GM18861 (cell line): ENCODE results near the gene PARN.
"Not testable (repeated sequence)": the region's sequence is repeated elsewhere in the genome, so short reads cannot be mapped to it uniquely, and the experiment has no call there.

Source experiments
- ATAC-seq: cut with Tn5 transposase; IDR thresholded peaks from one replicate; pipeline ENCODE4 v1.9.1; 2021; ENCODE audit not compliant: unreplicated experiment

PARN gene

DNA sequence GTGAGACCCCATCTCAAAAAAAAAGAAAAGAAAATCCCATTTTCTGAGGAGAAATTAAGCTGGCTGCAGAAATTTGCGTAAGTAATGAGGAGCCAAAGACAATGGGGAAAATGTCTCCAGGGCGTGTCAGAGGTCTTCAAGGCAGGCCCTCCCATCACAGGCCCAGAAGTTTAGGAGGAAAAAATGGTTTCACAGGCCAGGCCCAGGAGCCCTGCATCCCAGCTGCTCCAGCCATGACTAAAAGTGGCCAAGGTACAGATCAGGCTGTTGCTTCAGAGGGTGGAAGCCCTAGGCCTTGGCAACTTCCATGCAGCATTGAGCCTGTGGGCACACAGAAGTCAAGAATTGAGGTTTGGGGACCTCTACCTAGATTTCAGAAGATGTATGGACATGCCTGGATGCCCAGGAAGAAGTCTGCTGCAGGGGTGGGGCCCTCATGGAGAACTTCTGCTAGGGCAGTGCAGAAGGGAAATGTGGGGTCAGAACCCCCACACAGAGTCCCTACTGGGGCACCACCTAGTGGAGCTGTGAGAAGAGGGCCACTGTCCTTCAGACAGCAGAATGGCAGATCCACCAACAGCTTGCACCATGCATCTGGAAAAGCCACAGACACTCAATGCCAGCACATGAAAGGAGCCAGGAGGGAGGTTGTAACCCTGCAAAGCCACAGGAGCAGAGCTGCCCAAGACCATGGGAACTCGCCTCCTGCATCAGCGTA, 55.2 kb downstream of the PARN start:
- ATAC-seq: not testable (repeated sequence)

DNA sequence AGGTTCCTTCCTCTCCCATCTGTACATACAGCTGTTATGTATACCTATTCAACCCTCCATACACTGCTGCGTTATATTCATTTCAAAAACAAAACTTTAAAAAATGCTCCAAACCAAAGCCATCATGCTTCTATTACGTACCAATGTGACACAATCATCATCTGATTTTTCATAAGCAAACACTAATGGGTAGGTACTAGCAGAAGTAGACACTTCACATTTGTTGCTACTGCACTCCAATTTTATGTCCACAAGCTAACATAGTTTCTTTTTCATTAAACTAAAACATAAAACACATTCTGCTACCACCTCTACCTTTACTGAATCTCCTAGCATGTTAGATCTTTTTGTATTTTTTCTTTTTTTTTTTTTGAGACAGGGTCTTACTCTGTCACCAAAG, 57.5 kb downstream of the PARN start:
- no peak for ATAC-seq

DNA sequence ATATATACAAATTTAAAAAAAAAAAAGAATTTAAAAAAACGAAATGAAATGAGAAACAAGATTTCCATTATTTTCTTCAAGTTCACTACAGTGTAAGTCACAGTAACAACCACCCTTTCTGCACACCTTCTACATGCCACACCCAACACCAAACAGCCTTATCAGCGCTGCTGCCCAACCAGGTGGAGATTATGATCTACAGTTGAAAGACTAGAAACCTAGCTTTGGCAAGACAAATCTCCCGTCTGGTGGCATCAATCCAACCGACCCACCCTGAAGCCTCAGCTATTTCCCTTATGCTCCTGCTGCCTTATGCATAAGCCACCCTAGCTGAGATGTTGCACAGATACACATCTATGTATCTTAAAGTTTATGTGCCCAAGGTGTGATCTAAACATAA, 60.8 kb downstream of the PARN start:
- no peak for ATAC-seq

DNA sequence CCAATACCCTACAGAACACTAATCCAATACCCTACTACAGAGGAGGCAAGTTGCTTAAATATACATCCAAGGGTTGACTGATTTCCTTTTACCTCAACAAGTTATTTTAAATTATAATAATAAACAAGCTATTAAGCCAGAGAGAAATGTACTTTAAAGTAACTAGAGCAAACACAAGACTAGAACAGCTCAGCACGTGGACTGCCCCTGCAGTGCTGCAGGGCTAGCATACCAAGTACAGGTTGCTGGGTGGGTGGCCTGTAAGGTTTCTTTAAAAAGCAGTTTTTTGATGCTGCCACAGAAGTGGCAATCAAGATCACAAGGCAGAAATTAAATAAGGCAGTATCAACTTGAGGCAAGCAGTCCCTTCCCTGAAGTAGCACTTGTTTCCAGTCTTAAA, 63.5 kb downstream of the PARN start:
- no peak for ATAC-seq

DNA sequence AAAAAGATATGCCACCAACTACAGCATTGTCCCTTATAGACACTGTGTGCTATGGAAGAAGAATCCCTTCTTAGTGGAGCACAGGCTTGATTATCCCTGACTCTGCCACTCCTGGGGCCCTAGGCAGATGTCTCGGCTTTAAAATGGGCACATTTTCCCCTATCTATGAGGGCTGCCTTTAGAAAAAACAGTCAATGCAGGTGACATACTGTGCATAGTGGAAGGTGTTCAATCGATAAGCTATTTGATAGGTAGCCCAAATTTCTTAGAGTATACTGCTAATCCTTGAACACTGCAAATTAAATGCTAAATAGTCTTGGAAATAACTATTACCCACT, 64.4 kb downstream of the PARN start:
- no peak for ATAC-seq

DNA sequence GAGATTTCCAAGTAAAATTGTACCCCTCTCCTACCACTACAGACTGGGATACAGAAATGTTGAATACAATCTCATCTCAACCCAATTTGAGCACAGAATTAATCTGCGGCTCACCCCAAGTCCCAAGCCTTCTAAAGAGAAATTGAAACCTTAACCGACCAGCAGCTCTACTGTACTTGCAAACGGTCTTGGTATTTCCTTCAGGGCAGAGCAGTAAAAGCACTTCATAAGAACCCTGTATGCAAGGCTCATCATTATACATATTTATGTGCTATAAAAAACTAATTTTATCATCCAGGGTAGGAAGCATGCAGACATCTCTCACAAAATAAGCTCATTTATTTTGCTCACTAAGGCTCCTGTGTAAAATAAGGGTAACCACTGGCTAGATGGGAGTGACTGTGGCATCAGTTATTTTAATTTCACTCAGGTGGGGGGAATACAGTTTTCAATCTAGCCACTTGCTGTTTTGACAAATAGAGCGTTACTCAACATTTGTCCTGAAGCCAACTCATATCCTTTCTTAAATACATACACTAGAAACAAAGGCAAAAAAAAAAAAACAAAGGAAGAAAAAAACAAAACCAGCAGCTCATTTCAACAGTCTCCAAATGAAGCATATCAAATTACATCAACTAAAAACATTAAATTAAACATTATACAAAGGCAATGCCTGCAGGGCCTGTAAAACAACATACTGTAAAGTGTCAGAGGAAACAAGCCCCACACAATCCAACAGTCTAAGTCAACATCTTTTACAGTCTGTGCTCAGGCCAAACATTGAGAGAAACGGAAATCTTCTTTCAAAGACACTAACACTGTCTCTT, 65.0 kb downstream of the PARN start:
- ATAC-seq: no peak

DNA sequence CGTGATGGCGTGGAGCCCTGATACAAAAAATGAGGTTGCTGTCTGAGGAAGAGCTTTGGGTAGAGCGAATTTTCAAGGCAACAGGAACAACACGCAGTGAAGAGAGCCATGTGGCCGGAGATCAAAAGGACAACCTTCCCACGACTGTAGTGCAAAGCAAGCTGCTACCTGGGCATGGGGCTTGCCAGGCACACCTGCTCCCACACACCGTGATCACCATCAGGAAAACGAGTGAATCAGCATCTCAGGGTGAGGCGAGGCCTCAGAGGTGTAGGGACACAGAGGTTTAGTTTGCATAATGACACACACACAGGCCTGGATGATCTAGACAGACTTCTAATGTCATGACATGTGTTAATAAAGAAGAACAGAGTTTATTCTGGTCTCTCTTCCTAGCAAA, 65.7 kb downstream of the PARN start:
- ATAC-seq: no peak

DNA sequence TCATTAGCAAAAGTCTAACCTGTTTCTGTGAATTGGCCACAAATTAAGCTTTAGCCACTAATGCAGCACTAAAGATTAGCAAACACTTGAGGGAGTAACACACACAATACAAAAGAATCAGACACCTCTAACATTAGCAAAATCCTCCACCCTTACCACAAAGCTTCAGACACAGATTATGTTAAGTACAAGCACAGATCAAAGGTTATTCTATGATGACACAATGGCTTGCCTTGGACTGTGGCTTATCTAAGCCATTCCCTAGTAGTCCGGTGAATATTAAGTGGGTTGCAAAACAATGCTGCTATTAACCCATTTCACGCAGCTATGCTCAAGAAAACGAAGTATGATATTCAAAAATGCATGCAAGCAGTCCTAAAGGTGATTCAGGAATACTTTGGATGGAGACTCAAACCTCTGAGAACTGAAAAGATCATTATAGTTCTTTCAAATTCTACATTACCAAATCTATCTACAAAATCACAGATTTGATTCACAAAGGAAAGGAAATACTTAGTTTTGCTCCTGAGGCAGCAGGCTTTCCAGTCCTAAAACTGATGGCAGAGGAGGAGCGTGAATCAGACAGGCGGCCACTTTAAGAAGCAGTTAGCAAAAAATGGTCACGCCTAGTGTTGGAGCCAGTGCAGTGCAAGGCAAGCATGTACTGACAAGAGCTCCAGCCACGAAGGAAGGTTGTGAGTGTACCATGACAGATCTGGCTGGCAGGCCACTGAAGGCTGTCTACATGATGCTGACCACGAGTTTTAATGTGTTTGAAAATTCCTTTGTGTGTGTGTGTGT, 67.2 kb downstream of the PARN start:
- no peak for ATAC-seq

DNA sequence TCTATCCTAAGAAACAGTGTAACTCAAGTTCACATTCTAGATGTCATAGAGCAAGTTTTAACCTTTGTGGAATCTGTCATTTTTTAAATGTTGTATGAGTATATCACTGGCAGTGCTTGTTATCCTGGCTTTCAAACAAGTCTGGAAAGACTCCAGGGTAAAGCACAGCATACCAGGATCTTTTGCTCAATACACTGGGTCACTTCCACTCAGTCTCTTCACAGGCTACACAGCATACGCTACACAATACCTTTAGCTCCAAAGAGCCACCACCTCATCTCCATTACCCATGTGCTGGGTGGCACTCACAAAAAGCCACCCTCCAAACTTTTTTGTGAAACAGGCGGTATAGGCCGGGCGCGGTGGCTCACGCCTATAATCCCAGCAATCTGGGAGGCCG, 69.5 kb downstream of the PARN start:
- no peak for ATAC-seq

DNA sequence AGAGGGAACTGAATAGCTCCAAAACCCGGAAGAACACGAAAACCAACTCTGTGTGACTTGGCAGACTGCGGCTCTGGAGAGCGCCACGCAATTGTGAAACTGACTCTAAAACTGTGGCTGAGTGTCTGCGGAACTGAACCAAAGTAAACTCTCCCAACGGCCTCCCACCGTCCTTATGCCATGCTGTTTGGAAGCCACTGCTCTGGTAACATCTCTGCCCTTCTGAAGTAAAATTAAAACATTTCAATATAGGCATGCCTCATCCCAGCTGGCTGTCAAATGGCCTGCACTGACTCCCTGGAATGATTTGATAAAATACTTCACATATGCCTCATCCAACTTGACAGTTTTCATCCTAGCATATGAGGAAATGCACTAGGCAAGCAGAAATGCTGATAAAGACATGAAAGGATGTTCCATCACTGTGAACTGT, 70.2 kb downstream of the PARN start:
- ATAC-seq: no peak

DNA sequence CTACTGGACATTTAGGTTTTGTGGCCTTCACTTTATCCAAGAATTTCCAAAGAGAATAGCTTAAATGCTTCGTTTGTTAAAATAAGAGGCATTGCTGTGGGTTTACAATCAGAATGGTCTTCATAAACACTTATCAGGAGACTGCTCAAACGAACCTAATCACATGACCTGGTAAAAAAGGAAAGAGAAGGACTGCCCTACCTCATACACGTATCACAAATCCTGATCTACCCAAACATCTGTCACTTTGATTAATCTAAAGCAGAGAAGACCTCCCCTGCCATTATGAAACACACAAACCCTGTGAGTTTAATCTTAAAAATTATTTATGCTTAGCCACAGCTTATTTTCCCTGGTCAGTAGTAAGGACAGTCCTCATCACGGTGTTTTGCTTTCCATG, 76.6 kb downstream of the PARN start:
- no peak for ATAC-seq

DNA sequence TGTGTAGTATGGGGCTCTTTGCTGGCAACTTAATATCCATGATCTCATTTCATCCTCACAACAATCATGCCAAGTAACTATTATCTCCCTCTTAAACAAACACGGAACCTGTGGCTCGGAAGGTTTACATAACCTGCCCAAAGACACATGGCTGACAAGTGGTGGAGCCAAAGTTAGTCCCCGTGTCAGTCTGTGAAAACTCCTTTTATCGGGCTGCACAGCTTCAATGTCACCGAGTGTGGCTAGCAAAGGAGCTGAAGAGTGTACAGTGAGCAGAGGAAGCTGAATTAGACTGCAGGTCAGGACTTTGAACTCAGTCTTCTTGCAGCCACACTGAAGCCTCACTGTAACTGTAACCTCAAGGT, 80.3 kb downstream of the PARN start:
- no peak for ATAC-seq

DNA sequence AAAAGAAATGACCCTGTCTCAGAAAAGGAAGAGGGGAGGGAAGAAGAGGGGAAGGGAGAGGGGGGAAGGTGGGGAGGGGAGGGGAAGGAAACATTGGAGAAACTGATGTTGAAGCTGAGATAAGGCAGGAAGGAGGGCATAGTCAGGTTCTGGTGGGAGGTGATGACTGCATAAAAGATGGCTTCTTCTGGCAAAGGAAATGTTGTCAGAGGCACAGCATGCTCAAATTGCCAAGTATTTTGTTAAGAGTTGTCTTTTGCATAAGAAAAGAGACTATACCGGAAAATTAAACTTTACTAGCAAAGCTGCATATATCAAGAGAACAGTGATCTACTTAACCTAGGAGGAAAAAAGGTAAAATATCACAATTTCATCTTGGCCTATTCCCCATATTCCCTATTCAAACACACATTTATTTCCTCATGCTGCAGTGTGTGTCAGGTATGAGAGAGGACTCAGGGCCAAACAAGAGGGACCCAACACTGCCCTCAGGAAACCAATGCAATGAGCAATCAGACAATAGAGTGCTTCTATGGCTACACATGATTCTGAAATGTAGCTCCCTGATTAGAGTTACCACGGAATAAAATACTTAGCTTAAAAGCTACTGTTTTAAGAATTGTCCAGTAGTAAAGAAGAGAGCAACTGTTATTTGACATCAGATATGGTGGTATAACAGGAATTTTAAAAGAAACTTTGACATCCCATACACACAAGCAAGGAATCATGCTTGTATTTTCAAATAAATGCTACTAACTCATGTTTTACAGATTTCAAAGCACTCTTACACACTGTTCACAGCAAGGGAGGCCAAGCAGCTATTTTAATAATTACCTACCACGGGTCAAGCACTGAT, 80.9 kb downstream of the PARN start:
- ATAC-seq: no peak

DNA sequence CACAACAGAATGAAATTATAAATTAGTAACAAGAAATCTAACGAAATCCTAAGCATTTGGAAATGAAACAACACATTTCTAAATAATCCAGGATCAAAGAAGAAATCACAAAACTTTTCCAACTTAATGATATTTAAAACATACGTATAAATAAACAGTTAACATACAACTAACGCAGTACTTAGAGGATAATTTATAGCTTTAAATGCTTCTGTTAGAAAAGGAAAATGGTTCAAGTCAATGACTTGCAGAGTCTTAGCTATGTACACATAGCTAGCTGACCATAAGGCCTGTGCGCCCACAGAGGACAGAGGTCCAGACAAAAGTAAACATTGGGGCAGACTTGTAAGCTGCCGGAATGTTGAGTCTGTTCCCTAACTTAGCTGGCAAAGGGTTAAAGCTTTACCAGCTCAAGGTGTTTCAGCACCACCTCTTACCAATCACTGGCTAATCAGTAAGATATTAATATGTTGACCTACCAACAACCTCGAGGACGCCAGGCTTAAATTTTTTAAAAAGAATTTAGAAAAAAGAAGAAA, 84.6 kb downstream of the PARN start:
- ATAC-seq: no peak

DNA sequence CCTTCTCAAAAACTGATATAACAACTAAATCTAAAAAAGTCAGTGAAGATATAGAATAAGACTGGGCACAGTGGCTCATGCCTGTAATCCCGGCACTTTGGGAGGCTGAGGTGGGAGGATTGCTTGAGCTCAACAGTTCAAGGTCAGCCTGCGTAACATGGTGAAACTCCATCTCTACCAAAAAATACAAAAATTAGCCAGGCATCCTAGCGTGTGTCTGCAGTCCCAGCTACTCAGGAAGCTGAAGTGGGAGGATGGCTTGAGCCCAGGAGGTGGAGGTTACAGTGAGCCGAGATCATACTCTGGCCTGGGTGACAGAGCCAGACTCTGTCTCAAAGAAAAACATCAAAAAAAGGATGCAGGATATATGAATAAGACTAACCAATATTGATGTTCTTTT, 85.2 kb downstream of the PARN start:
- ATAC-seq: not testable (repeated sequence)

DNA sequence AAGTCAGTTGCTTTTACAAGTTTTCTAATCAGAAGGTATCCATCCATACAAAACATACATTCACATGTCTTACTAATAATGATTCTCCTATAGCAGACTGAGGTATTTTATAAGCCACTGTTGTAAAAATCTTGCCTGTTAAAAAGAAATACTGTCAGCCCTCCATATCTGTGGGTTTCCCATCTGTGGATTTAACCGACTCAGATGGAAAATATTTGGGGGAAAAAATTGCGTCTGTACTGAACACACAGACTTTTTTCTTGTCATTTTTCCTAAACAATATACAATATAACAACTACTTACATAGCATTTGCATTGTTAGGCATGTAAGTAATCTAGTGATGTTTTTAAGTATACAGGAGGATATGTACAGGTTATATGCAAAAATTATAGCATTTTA, 90.4 kb downstream of the PARN start:
- ATAC-seq: no peak

DNA sequence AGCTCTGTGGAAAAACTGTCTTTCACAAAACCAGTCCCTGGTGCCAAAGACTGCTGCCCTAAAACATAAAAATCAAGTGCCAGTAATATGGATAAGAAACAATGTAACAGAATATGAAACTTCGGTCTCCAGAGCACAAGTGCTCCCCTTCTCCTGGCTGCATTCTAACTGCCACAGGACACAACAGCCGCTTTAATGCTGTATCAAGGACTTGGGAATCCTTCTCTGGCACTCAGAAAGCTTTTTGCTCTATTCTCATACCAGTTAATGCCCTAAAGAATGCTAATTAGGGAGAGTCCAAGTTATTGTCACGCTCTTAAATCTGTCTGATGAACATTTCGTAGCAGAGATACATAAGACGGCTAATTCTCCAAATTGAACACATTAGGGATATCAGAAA, 90.9 kb downstream of the PARN start:
- no peak for ATAC-seq

DNA sequence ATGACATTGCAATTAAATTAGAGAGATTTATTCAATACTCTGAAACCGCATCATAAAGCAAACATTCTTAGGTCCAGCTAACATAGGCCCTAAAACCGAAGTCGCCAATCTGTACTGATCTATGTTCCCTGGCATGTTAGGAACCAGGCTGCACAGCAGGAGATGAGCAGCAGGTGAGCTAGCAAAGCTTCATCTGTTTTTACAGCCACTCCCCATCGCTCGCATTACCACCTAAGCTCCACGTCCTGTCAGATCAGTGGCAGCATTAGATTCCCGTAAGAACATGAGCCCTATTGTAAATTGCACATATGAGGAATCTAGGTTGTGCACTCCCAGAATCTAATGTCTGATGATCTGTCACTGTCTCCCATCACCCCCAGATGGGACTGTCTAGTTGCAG, 91.5 kb downstream of the PARN start:
- ATAC-seq: no peak

DNA sequence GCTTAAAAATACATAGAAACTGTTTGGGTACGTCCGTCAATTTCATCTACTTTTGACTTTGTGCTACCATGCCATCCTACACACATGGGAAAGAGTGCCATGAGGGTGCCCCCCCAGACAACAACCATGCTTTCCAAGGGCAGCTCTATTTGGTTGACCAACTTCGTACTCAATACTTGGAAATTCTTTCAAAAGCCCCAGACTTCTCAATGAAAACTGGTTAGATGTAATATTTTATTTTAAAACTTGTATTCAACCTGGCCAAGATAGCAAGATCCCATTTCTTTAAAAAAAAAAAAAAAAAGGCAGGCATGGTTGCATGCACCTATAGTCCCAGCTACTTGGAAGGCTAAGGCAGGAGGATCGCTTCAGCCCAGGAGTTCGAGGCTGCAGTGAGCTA, 98.4 kb downstream of the PARN start:
- no peak for ATAC-seq

DNA sequence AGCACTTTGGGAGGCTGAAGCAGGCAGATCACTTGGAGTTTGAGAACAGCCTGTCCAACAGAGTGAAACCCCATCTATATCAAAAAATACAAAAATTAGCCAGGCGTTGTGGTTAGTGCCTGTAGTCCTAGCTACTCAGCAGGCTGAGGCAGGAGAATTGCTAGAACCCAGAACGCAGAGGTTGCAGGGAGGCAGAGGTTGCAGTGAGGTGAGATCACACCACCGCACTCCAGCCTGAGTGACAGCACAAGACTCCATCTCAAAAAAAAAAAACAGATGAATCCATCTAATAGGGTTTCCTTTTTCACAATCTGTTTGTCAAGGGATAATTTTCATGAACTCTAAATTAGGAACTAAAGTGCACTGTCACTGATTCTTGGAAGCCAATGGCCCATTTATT, 99.0 kb downstream of the PARN start:
- no peak for ATAC-seq

DNA sequence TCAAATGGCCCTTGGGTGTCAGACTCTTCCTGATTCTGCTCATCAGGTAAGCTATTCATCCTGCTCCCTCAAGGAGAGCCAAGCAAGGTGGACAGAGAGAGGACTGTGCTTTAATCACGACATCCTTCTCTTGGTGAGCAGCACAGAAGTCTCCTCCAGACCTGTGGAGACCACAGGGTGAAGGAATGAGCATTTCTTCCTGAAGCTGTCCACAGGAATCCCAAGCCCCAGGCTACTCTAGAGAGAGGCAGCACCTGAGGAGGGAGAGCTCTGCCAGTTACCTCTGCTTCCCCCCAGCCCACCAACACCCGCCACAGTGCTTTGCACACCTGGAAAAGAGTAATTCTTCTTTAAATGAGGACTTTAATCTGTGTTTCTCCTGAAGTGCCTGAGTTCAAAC, 100.0 kb downstream of the PARN start:
- ATAC-seq: no peak
